ENCODE measurements around the gene TTC1.

The TTC1 gene

GRCh38 chr5:160071916-160072315, 63.0 kb downstream of the TTC1 start:
- Histone ChIP-seq H3K4me3 (ENCODE audit: low read length, poor library complexity, severe bottlenecking) (no peak overlapping the region), H3K27me3 (ENCODE audit: insufficient read depth, low read length, poor library complexity, severe bottlenecking) (no peaks in the 10 kb centered on the region), H3K9me3 (ENCODE audit: insufficient read depth, low read depth, low read length) (no peaks in the 10 kb centered on the region), H3K79me2 (ENCODE audit: insufficient read depth, low read length) (no peaks in the 10 kb centered on the region), H3K9ac (ENCODE audit: low read depth, low read length, poor library complexity, severe bottlenecking) (no peak overlapping the region), H2AFZ (ENCODE audit: low read length) (no peak overlapping the region), H3F3A (ENCODE audit: low read depth) (no peaks in the 10 kb centered on the region), H3K36me3 (ENCODE audit: insufficient read depth, low read length) (no peaks in the 10 kb centered on the region), H4K20me1 (ENCODE audit: insufficient read depth, low read length, poor library complexity, severe bottlenecking) (no peaks in the 10 kb centered on the region), H3K4me2 (ENCODE audit: low read depth, low read length, poor library complexity, severe bottlenecking) (no peak overlapping the region), H3K4me1 (ENCODE audit: insufficient read depth, low read length, poor library complexity, severe bottlenecking) (no peaks in the 10 kb centered on the region), H3K9me2 (replicated peaks; ENCODE audit: low read depth, low read length) (no peaks in the 10 kb centered on the region)
- TF ChIP-seq EZH2phosphoT487 (IDR thresholded peaks at IDR 0.05; ENCODE audit: borderline replicate concordance) (no peak), CTCF (conservative IDR thresholded peaks at IDR 0.05; ENCODE audit: low read length) (no peak)

- no peaks in the 10 kb centered on the region for H4K20me1 ChIP-seq (ENCODE audit: insufficient read depth, low read length, poor library complexity, severe bottlenecking)
- no peaks in the 10 kb centered on the region for H3F3A ChIP-seq (ENCODE audit: low read depth)
- H3K9ac ChIP-seq (ENCODE audit: low read depth, low read length, poor library complexity, severe bottlenecking): no peak overlapping the region
- no peak overlapping the region for H3K4me2 ChIP-seq (ENCODE audit: low read depth, low read length, poor library complexity, severe bottlenecking)
- TF ChIP-seq CTCF (conservative IDR thresholded peaks at IDR 0.05; ENCODE audit: low read length): no peak
- no peak for TF ChIP-seq EZH2phosphoT487 (IDR thresholded peaks at IDR 0.05; ENCODE audit: borderline replicate concordance)
- no peak overlapping the region for H2AFZ ChIP-seq (ENCODE audit: low read length)
- no peak overlapping the region for H3K4me3 ChIP-seq (ENCODE audit: low read length, poor library complexity, severe bottlenecking)
- no peaks in the 10 kb centered on the region for H3K79me2 ChIP-seq (ENCODE audit: insufficient read depth, low read length)
- H3K27me3 ChIP-seq (ENCODE audit: insufficient read depth, low read length, poor library complexity, severe bottlenecking): no peaks in the 10 kb centered on the region
- no peaks in the 10 kb centered on the region for H3K4me1 ChIP-seq (ENCODE audit: insufficient read depth, low read length, poor library complexity, severe bottlenecking)
- no peaks in the 10 kb centered on the region for H3K9me3 ChIP-seq (ENCODE audit: insufficient read depth, low read depth, low read length)
- peaks cover 8% of the 10 kb centered on the region; the same call in 1 of the 2 replicates for H3K36me3 ChIP-seq (ENCODE audit: insufficient read depth, low read length)
- no peaks in the 10 kb centered on the region for H3K9me2 ChIP-seq (replicated peaks; ENCODE audit: low read depth, low read length)
Measured at GRCh38 chr5:160075073-160075472, 66.1 kb downstream of the TTC1 start.

GRCh38 chr5:160076997-160077396, 68.1 kb downstream of the TTC1 start:
- H3F3A ChIP-seq (ENCODE audit: low read depth): no peaks in the 10 kb centered on the region
- peaks cover 8% of the 10 kb centered on the region; the same call in 1 of the 2 replicates for H3K36me3 ChIP-seq (ENCODE audit: insufficient read depth, low read length)
- no peaks in the 10 kb centered on the region for H3K27me3 ChIP-seq (ENCODE audit: insufficient read depth, low read length, poor library complexity, severe bottlenecking)
- no peak overlapping the region for H2AFZ ChIP-seq (ENCODE audit: low read length)
- no peaks in the 10 kb centered on the region for H3K79me2 ChIP-seq (ENCODE audit: insufficient read depth, low read length)
- H3K9me2 ChIP-seq (replicated peaks; ENCODE audit: low read depth, low read length): no peaks in the 10 kb centered on the region
- H3K4me1 ChIP-seq (ENCODE audit: insufficient read depth, low read length, poor library complexity, severe bottlenecking): no peaks in the 10 kb centered on the region
- H4K20me1 ChIP-seq (ENCODE audit: insufficient read depth, low read length, poor library complexity, severe bottlenecking): no peaks in the 10 kb centered on the region
- no peak overlapping the region for H3K9ac ChIP-seq (ENCODE audit: low read depth, low read length, poor library complexity, severe bottlenecking)
- no peak overlapping the region for H3K4me3 ChIP-seq (ENCODE audit: low read length, poor library complexity, severe bottlenecking)
- TF ChIP-seq CTCF (conservative IDR thresholded peaks at IDR 0.05; ENCODE audit: low read length) (no peak), EZH2phosphoT487 (IDR thresholded peaks at IDR 0.05; ENCODE audit: borderline replicate concordance) (no peak)
- no peak overlapping the region for H3K4me2 ChIP-seq (ENCODE audit: low read depth, low read length, poor library complexity, severe bottlenecking)
- H3K9me3 ChIP-seq (ENCODE audit: insufficient read depth, low read depth, low read length): no peaks in the 10 kb centered on the region

Measured in Loucy (cell line).